NCI-H1436 (cell line): Measurements from ENCODE around the gene FGFR1OP2.
"Not testable (repeated sequence)": the region's sequence is repeated elsewhere in the genome, so short reads cannot be mapped to it uniquely, and the experiment has no call there.

Experiments used
- DNase-seq: peaks from one replicate; lab custom pipeline; 2025; lab: John Stamatoyannopoulos, UW

FGFR1OP2 gene

DNA sequence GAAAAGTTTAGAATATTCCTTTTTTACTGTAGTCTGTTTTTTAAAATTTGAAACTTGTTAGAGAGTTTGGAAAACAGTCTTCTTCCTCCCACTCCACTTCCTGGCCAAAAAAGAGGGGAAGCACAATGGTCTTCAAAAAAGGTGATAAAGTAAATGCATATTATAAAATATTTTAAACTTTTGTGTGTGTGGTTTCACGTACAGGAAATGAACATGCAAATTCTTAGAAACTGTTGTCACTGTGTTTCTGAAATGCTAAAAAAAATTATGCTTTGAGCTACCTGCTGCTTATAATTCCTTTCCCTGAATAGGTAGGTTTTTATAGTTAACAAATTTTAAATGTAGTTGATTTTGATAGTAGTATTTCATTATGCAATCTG lies 2.9 kb downstream of the FGFR1OP2 start:
- no peak for DNase-seq

DNA sequence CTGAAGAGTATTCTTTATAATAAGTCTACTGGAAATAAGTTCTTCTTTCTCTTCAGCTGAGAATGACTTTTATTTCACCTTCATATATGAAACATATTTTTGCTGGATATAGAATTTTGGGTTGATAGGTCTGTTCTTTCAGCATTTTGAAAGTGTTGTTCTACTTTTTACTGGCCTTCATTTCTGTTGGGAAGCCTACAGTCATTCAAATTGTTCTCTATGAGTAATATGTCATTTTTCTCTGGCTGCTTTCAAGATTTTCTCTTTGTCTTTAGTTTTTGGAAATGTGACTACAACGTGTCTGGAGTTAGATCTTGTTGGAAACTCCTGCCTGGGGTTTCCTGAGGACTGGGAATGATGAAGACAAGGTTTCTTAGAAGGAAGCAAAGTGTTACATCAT lies 10.0 kb downstream of the FGFR1OP2 start:
- no peak for DNase-seq

- no peak for DNase-seq
Measured at GRCh38 chr12:26953447-26953846, 15.2 kb downstream of the FGFR1OP2 start.

- DNase-seq = no peak
Measured at GRCh38 chr12:26954027-26954426, 15.8 kb downstream of the FGFR1OP2 start.

GRCh38 chr12:26961391-26961790 lies 23.1 kb downstream of the FGFR1OP2 start:
- DNase-seq = not testable (repeated sequence)

GRCh38 chr12:26961803-26962202 lies 23.5 kb downstream of the FGFR1OP2 start:
- no peak for DNase-seq

GRCh38 chr12:26963413-26963812 lies 25.1 kb downstream of the FGFR1OP2 start:
- DNase-seq = no peak

DNA sequence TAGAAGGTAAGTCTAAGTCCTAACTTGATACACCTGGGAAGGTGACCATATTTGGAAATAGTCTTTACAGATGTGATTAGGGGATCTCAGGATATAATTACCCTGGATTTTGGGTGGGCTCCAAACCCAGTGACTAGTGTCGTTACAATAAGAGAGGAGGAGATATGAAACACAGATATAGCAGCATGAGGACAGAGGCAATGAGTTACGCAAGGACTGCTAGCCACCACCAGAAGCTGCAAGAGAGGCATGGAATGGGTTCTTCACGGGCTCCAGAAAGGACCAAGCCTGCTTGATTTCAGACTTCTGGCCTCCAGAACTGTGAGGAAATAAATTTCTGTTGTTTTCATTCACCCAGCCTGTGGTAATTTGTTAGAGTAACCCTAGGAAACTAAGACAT lies 28.6 kb downstream of the FGFR1OP2 start:
- no peak for DNase-seq

- no peak for DNase-seq
Measured at GRCh38 chr12:26970136-26970535, 31.9 kb downstream of the FGFR1OP2 start.

DNA sequence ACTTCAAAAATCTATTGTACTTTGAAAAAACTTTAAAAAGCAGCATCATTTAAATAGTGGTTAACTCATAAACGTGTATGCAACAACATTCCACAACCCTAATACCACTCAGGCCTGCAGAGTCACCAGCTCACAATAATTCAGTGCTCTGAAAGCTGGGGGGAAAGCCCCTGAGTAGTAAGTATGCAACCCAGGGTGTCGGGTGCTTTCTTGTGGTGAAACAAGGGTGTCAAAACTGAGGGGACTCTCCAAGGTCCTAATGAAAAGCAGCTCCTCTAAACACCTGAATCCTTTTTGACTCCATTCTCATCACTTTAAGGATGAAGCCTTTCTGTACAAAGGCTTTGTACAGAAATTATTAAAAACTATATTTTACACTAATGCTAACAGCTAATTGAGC lies 33.7 kb downstream of the FGFR1OP2 start:
- DNase-seq = no peak

DNA sequence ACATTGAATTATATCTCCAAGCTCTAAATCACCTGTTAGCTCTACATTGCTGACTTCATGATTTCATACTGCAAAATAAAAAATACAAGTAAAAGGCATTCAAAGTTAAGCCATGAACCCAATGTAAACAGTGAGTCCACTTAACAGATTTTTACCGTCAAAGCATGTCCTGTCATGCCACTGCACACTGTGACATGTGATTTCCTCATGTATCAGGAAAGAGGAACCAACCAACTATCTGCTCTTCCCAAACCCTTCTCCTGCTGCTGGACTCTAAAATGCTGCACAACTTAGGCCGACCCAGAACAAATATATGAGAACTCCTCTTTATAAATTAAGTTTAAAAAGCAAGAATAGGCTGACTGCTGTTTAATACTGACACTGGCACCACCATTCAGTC lies 38.4 kb downstream of the FGFR1OP2 start:
- DNase-seq = no peak

DNA sequence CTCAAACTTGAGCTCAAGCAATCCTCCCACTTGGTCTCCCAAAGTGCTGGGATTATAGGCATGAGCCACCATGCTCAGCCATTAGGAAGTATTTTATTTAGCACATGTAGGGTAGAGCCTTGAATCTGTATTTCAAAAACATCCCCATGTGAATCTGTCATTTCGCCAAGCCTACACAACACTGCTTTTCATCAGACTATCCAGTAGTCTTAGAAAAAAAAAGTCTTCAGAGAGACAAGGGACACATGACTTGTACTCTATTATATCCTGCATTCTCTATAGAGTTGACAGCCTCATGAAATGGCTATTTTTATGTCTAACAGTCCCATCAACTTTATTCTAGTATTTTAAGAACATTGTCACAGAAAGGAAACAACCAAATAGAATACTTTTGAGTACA lies 40.5 kb downstream of the FGFR1OP2 start:
- no peak for DNase-seq

- DNase-seq = no peak
Measured at GRCh38 chr12:26979733-26980132, 41.5 kb downstream of the FGFR1OP2 start.

DNA sequence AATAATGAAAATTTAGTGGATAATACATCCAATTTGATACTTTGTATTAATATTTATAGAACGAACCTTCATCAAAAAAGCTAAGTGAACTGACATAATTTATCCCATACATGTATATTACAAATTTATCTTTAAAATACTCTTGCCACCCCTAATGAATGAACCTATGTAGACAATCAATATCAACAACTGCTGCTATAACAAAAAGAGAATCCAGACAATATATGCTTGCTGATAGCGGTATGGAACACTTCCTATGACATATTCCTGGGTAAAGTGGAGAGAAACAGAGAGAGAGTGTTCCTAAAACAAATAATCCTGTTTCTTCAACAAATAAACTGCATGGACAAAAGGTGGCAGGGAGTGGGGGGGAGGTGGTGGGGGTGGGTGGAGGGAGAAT lies 44.6 kb downstream of the FGFR1OP2 start:
- DNase-seq = no peak

DNA sequence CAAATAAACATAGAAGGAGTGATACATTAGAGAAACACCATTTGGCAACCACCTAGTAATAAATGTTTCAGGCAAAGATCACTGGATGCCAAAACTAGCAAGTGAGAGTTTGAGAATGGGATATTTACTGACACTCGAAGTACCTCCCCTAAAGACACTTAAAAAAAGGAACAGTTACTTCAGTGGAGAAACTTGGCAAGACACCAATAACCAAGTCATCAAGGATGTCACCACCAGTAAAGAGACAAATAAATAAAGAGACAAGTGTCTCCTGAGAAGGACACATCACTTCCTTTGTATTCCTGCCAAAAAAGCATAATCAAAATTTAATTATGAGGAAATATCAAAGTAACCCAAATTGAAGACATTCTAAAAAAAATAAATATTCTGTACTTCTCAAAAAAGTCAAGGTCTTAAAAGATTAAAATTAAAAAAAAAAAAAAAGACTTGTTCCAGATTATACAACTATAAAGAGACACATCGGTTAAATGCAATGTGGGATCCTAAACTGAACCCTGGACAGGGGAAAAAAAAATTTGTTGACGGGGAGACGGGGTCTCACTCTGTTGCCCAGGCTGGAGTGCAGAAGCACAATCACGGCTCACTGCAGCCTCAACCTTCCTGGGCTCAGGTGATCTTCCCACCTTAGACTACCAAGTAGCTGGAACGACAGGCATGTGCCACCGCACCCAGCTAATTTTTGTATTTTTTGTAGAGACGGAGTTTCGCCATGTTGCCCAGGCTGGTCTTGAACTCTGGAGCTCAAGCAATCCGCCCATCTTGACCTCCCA lies 49.6 kb downstream of the FGFR1OP2 start:
- DNase-seq = no peak

DNA sequence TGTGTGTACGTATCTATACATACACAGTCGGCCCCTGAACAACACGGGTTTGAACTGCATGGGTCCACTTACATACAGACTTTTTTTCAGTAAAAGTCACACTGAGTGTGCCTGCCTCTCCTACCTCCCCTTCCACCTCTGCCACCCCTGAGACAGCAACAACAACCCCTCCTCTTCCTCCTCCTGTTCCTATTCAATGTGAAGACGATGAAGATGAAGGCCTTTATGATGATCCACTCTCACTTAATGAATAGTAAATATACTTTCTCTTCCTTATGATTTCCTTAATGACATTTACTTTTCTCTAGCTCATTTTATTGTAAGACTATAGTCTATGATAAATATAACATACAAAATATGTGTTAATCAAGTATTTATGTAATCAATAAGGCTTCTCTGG lies 50.4 kb downstream of the FGFR1OP2 start:
- DNase-seq = no peak

DNA sequence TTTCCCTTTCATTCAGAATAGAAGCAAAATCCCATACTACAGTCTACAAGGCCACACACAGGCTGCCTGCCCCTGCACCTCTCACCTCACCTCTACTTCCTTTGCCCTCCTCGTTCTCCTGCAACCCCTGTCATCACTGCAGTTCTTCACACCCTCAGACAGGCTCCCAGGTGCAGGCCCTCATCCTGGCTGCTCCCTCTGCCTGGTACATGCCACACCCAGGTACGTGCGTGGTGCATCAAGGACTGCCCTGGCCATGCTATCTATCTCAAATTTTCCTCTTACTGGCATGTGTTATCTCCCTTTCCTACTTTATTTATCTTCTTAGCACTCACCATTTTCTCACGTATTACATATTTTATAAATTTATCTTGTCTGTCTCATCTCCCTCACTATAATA lies 51.6 kb downstream of the FGFR1OP2 start:
- no peak for DNase-seq

DNA sequence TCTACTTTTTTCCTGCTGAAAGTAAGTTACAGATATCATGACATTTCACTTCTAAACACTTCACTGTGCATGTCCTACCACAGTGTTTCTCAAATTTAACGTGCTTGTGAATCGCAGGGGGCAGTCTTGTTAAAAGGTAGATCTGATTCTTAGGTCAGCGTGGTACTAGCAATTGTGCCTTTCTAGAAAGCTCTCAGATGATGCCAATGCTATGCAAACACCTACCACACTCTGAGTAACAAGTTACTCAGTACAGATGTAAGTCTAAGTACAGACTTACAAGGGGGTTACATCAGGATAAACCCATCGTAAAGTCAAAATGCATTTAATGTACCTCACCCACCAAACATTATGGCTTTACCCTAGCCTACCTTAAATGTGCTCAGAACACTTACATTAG lies 53.6 kb downstream of the FGFR1OP2 start:
- no peak for DNase-seq

DNA sequence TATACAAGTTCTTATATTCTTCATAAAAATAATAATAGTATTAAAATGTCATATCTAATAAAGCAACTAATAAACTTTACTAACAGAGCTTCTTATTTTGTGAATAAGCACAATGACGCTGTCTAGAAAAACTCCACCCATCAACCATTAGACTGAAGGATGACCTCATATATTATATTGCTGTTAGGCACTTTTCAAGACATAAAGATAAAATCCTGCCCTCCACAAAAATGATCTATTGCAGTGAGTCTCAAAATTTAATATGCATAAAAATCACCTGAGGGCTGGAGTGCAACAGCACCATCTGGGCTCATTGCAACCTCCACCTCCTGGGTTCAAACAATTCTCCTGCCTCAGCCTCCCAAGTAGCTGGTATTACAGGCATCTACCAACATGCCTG lies 55.8 kb downstream of the FGFR1OP2 start:
- DNase-seq = no peak

GRCh38 chr12:26995706-26996105 lies 57.4 kb downstream of the FGFR1OP2 start:
- no peak for DNase-seq

- DNase-seq = no peak
Measured at GRCh38 chr12:26997003-26997402, 58.7 kb downstream of the FGFR1OP2 start.

- DNase-seq = no peak
Measured at GRCh38 chr12:27000961-27001360, 62.7 kb downstream of the FGFR1OP2 start.

DNA sequence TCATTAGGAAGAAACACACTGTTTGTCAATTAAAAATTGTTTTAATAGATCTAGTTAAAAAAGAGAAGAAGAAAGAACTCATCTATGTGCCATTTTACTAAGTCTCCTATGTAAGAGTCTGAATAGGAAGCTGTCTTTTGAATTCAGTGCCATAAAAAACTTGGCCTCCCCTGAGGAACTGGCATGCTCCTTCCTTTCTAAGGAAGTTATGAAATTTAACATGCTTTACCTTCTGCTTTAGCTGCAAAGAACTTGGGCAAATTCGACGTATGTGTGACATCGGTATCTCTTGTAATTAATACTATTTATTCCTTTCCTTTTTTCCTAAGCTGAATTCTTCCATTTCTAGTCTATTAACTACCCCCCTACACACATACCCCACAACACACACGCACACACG lies 63.4 kb downstream of the FGFR1OP2 start:
- no peak for DNase-seq

DNA sequence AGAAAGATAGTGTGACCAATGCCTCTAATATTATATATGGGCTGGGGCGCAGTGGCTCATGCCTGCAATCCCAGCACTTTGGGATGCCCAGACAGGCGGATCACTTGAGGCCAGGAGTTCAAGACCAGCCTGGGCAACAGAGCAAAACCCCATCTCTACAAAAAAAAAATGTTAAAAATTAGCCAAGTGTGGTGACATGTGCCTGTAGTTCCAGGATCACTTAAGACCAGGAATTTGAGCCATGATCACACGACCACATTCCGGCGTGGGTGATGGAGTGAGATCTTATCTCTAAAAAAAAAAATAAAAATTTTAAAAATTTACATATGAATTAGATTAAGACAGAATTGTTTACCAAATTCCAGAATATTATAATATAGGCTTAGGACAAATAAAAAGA lies 63.9 kb downstream of the FGFR1OP2 start:
- DNase-seq = no peak
